ENCODE data around the gene SLC11A2.

- TF ChIP-seq, protein P1, sequence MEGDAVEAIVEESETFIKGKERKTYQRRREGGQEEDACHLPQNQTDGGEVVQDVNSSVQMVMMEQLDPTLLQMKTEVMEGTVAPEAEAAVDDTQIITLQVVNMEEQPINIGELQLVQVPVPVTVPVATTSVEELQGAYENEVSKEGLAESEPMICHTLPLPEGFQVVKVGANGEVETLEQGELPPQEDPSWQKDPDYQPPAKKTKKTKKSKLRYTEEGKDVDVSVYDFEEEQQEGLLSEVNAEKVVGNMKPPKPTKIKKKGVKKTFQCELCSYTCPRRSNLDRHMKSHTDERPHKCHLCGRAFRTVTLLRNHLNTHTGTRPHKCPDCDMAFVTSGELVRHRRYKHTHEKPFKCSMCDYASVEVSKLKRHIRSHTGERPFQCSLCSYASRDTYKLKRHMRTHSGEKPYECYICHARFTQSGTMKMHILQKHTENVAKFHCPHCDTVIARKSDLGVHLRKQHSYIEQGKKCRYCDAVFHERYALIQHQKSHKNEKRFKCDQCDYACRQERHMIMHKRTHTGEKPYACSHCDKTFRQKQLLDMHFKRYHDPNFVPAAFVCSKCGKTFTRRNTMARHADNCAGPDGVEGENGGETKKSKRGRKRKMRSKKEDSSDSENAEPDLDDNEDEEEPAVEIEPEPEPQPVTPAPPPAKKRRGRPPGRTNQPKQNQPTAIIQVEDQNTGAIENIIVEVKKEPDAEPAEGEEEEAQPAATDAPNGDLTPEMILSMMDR (IDR thresholded peaks at IDR 0.05; ENCODE audit: low read depth, low read length): no peak
- TF ChIP-seq MAX (IDR thresholded peaks at IDR 0.05; ENCODE audit: low read depth, low read length) (no peak), POLR2A (IDR thresholded peaks at IDR 0.05; ENCODE audit: extremely low read depth, insufficient read length) (no peak), MYC (IDR thresholded peaks at IDR 0.05; ENCODE audit: low read depth, low read length) (no peak)
Measured at GRCh38 chr12:51020448-51021182, 5.6 kb downstream of the SLC11A2 start.
